ENCODE data around the gene ARL8B.

Gene ARL8B

GRCh38 chr3:5195605-5196004 is 73.5 kb downstream of the ARL8B start:
- no peak overlapping the region for H3K4me3 ChIP-seq (ENCODE audit: low read depth, low read length)
- H3K27me3 ChIP-seq = no peaks in the 10 kb centered on the region
- H3K9me3 ChIP-seq = no peaks in the 10 kb centered on the region
- TF ChIP-seq CTCF (IDR thresholded peaks at IDR 0.05; ENCODE audit: low read depth, low read length) = no peak
- H3K36me3 ChIP-seq = no peaks in the 10 kb centered on the region
- DNase-seq = no peak
- H3K4me1 ChIP-seq = no peaks in the 10 kb centered on the region

GRCh38 chr3:5197022-5197421 is 74.9 kb downstream of the ARL8B start:
- Histone ChIP-seq H3K27me3 (no peaks in the 10 kb centered on the region), H3K4me3 (ENCODE audit: low read depth, low read length) (no peak overlapping the region), H3K4me1 (no peaks in the 10 kb centered on the region), H3K36me3 (no peaks in the 10 kb centered on the region), H3K9me3 (no peaks in the 10 kb centered on the region)
- DNase-seq = no peak
- TF ChIP-seq CTCF (IDR thresholded peaks at IDR 0.05; ENCODE audit: low read depth, low read length) = no peak

GRCh38 chr3:5197470-5198312 is 75.6 kb downstream of the ARL8B start:
- peaks cover 3% of the 10 kb centered on the region for H3K4me1 ChIP-seq
- no peak overlapping the region for H3K4me3 ChIP-seq (ENCODE audit: low read depth, low read length)
- no peaks in the 10 kb centered on the region for H3K36me3 ChIP-seq
- no peaks in the 10 kb centered on the region for H3K9me3 ChIP-seq
- no peak for DNase-seq
- no peaks in the 10 kb centered on the region for H3K27me3 ChIP-seq
- TF ChIP-seq CTCF (IDR thresholded peaks at IDR 0.05; ENCODE audit: low read depth, low read length) = no peak

- no peak for TF ChIP-seq CTCF (IDR thresholded peaks at IDR 0.05; ENCODE audit: low read depth, low read length)
- Histone ChIP-seq H3K36me3 (peaks cover 4% of the 10 kb centered on the region; the same call in 1 of the 2 replicates), H3K4me3 (ENCODE audit: low read depth, low read length) (no peak overlapping the region), H3K4me1 (peaks cover 5% of the 10 kb centered on the region), H3K27me3 (no peaks in the 10 kb centered on the region), H3K9me3 (no peaks in the 10 kb centered on the region)
- DNase-seq = no peak
Measured at GRCh38 chr3:5198313-5198677, 76.2 kb downstream of the ARL8B start.

GRCh38 chr3:5198986-5199731 is 77.1 kb downstream of the ARL8B start:
- Histone ChIP-seq H3K36me3 (peaks cover 7% of the 10 kb centered on the region; the same call in 1 of the 2 replicates), H3K27me3 (no peaks in the 10 kb centered on the region), H3K4me3 (ENCODE audit: low read depth, low read length) (no peak overlapping the region), H3K9me3 (no peaks in the 10 kb centered on the region), H3K4me1 (peaks cover 5% of the 10 kb centered on the region)
- DNase-seq = no peak
- no peak for TF ChIP-seq CTCF (IDR thresholded peaks at IDR 0.05; ENCODE audit: low read depth, low read length)

- peak; percentile 41 for DNase-seq
- TF ChIP-seq CTCF (IDR thresholded peaks at IDR 0.05; ENCODE audit: low read depth, low read length) = no peak
- Histone ChIP-seq H3K36me3 (peaks cover 11% of the 10 kb centered on the region), H3K4me3 (ENCODE audit: low read depth, low read length) (no peak overlapping the region), H3K27me3 (no peaks in the 10 kb centered on the region), H3K9me3 (no peaks in the 10 kb centered on the region), H3K4me1 (peaks cover 5% of the 10 kb centered on the region)
Measured at GRCh38 chr3:5201536-5201935, 79.4 kb downstream of the ARL8B start.
